GM23248 (cell line): ENCODE results near the gene ERGIC1. TPM values are rescaled to one million over a fixed set of nuclear protein-coding genes. Genes with fewer than 3 reads are reported as not detected.

Source experiments
- DNase-seq: peaks from one replicate; pipeline ENCODE4 v3.0.0-alpha.2; 2015
- H2AFZ ChIP-seq: fragments of 200-600 bp; sonication (generic); 2 replicates; pipeline ENCODE4 v1.6.1; 2016; ENCODE audit warnings: antibody characterized with exemption
- H3F3A ChIP-seq: fragments of 200-600 bp; sonication (generic); 2 replicates; pipeline ENCODE4 v1.6.1; 2016; ENCODE audit warnings: mild to moderate bottlenecking, antibody characterized with exemption, mixed run types; ENCODE audit not compliant: insufficient read depth
- H3K27ac ChIP-seq: fragments of 200-600 bp; sonication (generic); 2 replicates; pipeline ENCODE4 v1.5.1; 2016; ENCODE audit warnings: mild to moderate bottlenecking
- H3K27me3 ChIP-seq: fragments of 200-600 bp; sonication (generic); replicated peaks from 2 replicates; pipeline ENCODE4 v1.6.1; 2016; ENCODE audit warnings: mild to moderate bottlenecking; ENCODE audit not compliant: insufficient read depth
- H3K36me3 ChIP-seq: fragments of 200-600 bp; sonication (generic); 2 replicates; pipeline ENCODE4 v1.6.1; 2016; ENCODE audit warnings: low read depth, mild to moderate bottlenecking
- H3K4me1 ChIP-seq: fragments of 200-600 bp; sonication (generic); 2 replicates; pipeline ENCODE4 v1.6.1; 2016; ENCODE audit warnings: mild to moderate bottlenecking; ENCODE audit not compliant: insufficient read depth
- H3K4me2 ChIP-seq: fragments of 200-600 bp; sonication (generic); one replicate; pipeline ENCODE4 v1.6.1; 2016; ENCODE audit warnings: mild to moderate bottlenecking; ENCODE audit not compliant: unreplicated experiment
- H3K4me3 ChIP-seq: fragments of 200-600 bp; sonication (generic); 2 replicates; pipeline ENCODE4 v1.5.1; 2016; ENCODE audit warnings: mild to moderate bottlenecking
- H3K79me2 ChIP-seq: fragments of 200-600 bp; sonication (generic); 2 replicates; pipeline ENCODE4 v1.6.1; 2016; ENCODE audit warnings: mild to moderate bottlenecking; ENCODE audit not compliant: insufficient read depth
- H3K9ac ChIP-seq: fragments of 200-600 bp; sonication (generic); 2 replicates; pipeline ENCODE4 v1.6.1; 2016; ENCODE audit warnings: mild to moderate bottlenecking
- H3K9me2 ChIP-seq: fragments of 200-600 bp; sonication (generic); 2 replicates; pipeline ENCODE4 v1.6.1; 2016; ENCODE audit warnings: mixed run types, mild to moderate bottlenecking, moderate library complexity; ENCODE audit not compliant: insufficient read depth
- H3K9me3 ChIP-seq: fragments of 200-600 bp; sonication (generic); one replicate; pipeline ENCODE4 v1.6.1; 2017; ENCODE audit warnings: low read depth
- H4K20me1 ChIP-seq: fragments of 200-600 bp; sonication (generic); 2 replicates; pipeline ENCODE4 v1.6.0; 2016; ENCODE audit not compliant: insufficient read depth
- EZH2 ChIP-seq: fragments of 200-600 bp; sonication (generic); IDR thresholded peaks from 2 replicates; pipeline ENCODE4 v1.6.1; 2018; ENCODE audit warnings: antibody characterized with exemption, mild to moderate bottlenecking; ENCODE audit not compliant: insufficient read depth, poor library complexity, severe bottlenecking
- EZH2phosphoT487 ChIP-seq: fragments of 200-600 bp; sonication (generic); IDR thresholded peaks from 2 replicates; pipeline ENCODE4 v1.6.1; 2018; ENCODE audit warnings: antibody characterized with exemption, moderate library complexity, mild to moderate bottlenecking, low read depth; ENCODE audit not compliant: insufficient read depth
- WGBS, 2 experiments: methylation state at CpG; one replicate each; pipeline ENCODE4 v1.1.6; 2015 to 2017; ENCODE audit warnings: low lambda C conversion rate in 2 of 2, low coverage in 1 of 2; ENCODE audit errors: missing lambda C conversion rate in 2 of 2; 5-methylcytosine and 5-hydroxymethylcytosine counted together
- in situ Hi-C: fragments of 300-500 bp; cut with MboI; formaldehyde crosslinking; loops from 2 replicates; pipeline ENCODE4 v1.15.0; 2020
- polyA plus RNA-seq: library from polyadenylated mRNA; unstranded; fragments of >200 nt; fragmentation: Nextera tagmentation; extraction: Ambion mirVana; gene quantifications from 2 replicates; pipeline ENCODE4 v1.2.1, GENCODE V29; 2016
- total RNA-seq: library from RNA; depleted of rRNA; stranded (reverse); fragments of >200 nt; shearing (Covaris generic); gene quantifications from 2 replicates; pipeline ENCODE4 v1.2.3, GENCODE V29; 2014

ERGIC1 gene
- total and polyA plus RNA-seq, 2 experiments from 2014 or later, result 66.4 to 235 TPM

DNA sequence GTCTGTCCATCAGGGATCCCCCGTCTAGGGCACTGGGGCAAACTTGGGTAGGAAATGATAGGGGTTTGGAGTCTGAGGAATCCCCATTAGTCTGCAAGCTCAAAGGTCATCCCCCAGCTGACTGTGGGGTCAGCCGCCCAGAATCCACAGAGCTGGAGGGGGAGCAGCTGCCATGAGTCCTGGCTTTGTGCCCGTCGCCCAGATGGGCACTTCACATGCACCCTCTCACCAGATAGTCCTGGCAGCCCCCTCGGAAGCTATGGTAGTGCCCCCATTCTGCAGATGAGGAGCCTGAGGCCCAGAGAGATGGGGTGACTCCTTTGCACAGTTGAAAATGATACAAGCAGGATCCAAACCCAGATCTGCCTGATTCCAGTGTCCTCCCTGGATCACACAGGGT lies 89.5 kb downstream of the ERGIC1 start:
- H2AFZ ChIP-seq, result no peak overlapping the region
- TF ChIP-seq EZH2phosphoT487 (no peak), EZH2 (no peak)
- H3K9me3 ChIP-seq, result no peaks in the 10 kb centered on the region
- no peaks in the 10 kb centered on the region for H3K9me2 ChIP-seq
- no peak for DNase-seq
- in situ Hi-C loops, result no loop called here
- H3K4me2 ChIP-seq, result no peak overlapping the region
- H3K27ac ChIP-seq, result no peak overlapping the region
- H3K4me3 ChIP-seq, result no peak overlapping the region
- H3K36me3 ChIP-seq, result peaks cover 12% of the 10 kb centered on the region
- no peaks in the 10 kb centered on the region for H3K79me2 ChIP-seq
- H3K9ac ChIP-seq, result no peak overlapping the region
- H4K20me1 ChIP-seq, result no peaks in the 10 kb centered on the region
- H3K4me1 ChIP-seq, result peaks cover 10% of the 10 kb centered on the region
- peaks cover 26% of the 10 kb centered on the region for H3F3A ChIP-seq
- no peaks in the 10 kb centered on the region for H3K27me3 ChIP-seq
- WGBS, 2 experiments, result 92 to 94% methylated on average over 5 of the region's 5 CpGs

DNA sequence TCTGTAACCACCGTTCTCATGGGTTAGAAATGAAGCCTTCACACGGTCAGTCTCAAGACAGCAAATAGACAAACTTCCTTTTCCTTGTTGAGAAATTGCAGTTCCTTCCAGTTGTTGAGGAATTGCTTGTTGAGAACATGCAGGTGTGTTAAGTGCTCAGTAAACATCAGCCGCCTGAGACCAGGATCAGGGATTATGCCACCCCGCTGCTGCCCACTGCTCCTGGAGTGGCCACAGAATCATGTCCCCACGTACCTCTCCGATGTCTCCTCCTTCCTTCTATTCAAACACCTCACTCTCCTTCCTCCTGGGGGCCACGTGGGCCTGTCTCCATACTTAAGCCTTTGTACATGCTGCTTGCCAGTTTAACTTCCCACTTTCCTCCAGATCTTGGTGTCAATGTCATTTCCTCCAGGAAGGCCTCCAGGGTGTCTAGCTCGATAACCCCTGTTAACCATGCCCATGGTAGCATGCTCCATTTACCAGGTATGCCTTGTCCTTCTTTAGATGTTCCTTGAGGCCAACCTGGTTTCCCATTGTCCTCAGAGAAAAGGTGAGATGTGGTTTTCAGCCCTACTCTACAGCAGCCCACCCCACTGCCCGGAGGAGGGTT lies 91.4 kb downstream of the ERGIC1 start:
- Histone ChIP-seq H3K4me2 (no peak overlapping the region), H3K27me3 (no peaks in the 10 kb centered on the region), H3K36me3 (no peaks in the 10 kb centered on the region), H3K27ac (no peak overlapping the region), H3K9ac (no peak overlapping the region), H3K79me2 (no peaks in the 10 kb centered on the region), H3K9me2 (no peaks in the 10 kb centered on the region), H4K20me1 (no peaks in the 10 kb centered on the region), H3K4me3 (no peak overlapping the region), H2AFZ (no peak overlapping the region), H3K9me3 (no peaks in the 10 kb centered on the region), H3F3A (peaks cover 40% of the 10 kb centered on the region), H3K4me1 (peaks cover 18% of the 10 kb centered on the region)
- TF ChIP-seq EZH2 (no peak), EZH2phosphoT487 (no peak)
- in situ Hi-C loops, result loop anchor here (25.0 kb wide), 1 partner anchor 463 kb away; the partner anchor contains the start of gene SH3PXD2B
- 78 to 82% methylated on average over 8 to 9 of the region's 9 CpGs for WGBS, 2 experiments
- DNase-seq, result no peak

DNA sequence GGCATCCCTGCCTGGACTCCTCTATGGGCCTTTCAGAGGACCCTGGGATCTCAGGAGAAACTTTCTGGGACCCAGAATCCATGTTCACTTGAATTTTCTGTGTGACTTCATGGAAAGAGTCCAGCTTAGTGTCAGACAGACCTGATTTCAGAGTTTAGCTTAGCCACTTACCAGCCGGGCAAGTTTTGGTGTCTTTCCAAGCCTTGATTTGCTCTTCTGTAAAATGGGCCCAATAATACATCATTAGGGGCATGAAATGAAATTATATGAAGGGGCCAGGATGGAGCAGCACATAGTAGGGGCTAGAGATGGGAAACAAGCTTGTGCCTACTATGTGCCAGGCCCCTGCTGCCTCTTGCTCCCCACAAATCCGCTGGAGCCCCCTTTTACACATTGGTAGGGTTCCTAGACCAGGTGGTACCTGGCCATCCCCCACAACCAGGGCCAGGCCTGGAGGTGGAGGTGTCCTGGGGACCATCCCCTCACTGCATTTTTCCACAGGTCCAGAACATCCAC lies 92.0 kb downstream of the ERGIC1 start:
- Histone ChIP-seq H3F3A (peaks cover 41% of the 10 kb centered on the region), H4K20me1 (no peaks in the 10 kb centered on the region), H3K27ac (no peak overlapping the region), H3K79me2 (no peaks in the 10 kb centered on the region), H3K4me1 (peaks cover 24% of the 10 kb centered on the region), H3K9ac (no peak overlapping the region), H3K9me3 (no peaks in the 10 kb centered on the region), H3K9me2 (no peaks in the 10 kb centered on the region), H3K4me3 (no peak overlapping the region), H3K36me3 (no peaks in the 10 kb centered on the region), H2AFZ (no peak overlapping the region), H3K4me2 (no peak overlapping the region), H3K27me3 (no peaks in the 10 kb centered on the region)
- no peak for TF ChIP-seq EZH2
- TF ChIP-seq EZH2phosphoT487, result no peak
- in situ Hi-C loops, result loop anchor here (25.0 kb wide), 1 partner anchor 464 kb away; the partner anchor contains the start of gene SH3PXD2B
- DNase-seq, result no peak
- 96 to 100% methylated on average over 2 of the region's 2 CpGs for WGBS, 2 experiments

DNA sequence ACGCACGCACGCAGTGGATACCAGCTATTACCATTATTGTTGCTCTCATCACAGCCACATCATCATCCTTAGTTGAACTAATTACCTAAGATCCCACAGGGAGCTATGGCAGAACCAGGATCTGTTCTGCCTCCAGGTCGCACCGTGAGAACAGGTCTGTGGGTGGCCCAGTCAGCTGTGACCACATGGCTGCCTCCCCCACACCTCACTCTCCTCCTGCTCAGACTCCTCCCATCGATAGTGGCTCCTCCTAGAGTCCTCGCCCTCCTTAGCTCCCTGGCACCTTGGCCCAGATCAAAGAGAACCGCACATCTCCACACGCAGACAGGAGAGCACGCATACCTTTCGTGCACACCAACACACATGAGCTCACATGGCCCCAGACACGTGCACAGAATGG lies 92.7 kb downstream of the ERGIC1 start:
- no peak for DNase-seq
- Histone ChIP-seq H3K9me3 (no peaks in the 10 kb centered on the region), H4K20me1 (no peaks in the 10 kb centered on the region), H3K79me2 (no peaks in the 10 kb centered on the region), H3K9ac (no peak overlapping the region), H3K4me1 (peaks cover 31% of the 10 kb centered on the region), H3K27me3 (no peaks in the 10 kb centered on the region), H2AFZ (no peak overlapping the region), H3K4me2 (no peak overlapping the region), H3F3A (peaks cover 48% of the 10 kb centered on the region), H3K36me3 (no peaks in the 10 kb centered on the region), H3K4me3 (no peak overlapping the region), H3K27ac (no peak overlapping the region), H3K9me2 (no peaks in the 10 kb centered on the region)
- 96 to 99% methylated on average over 12 of the region's 12 CpGs for WGBS, 2 experiments
- TF ChIP-seq EZH2, result no peak
- no peak for TF ChIP-seq EZH2phosphoT487
- in situ Hi-C loops, result loop anchor here (25.0 kb wide), 1 partner anchor 464 kb away; the partner anchor contains the start of gene SH3PXD2B
